ENCODE results near the gene MAP4K4. TPM values are rescaled to one million over a fixed set of nuclear protein-coding genes. Genes with fewer than 3 reads are reported as not detected.

The MAP4K4 gene
- total RNA-seq, 1 experiment from 2014 or later: 132 TPM

GRCh38 chr2:101895039-101895438 is 197.5 kb downstream of the MAP4K4 start:
- H4K8ac ChIP-seq (replicated peaks; ENCODE audit: insufficient read length, low read depth, low read length): no peak overlapping the region
- H3K4me2 ChIP-seq (ENCODE audit: insufficient read depth, insufficient read length, low read length): no peak overlapping the region

More at GRCh38 chr2:101895039-101895438, 197.5 kb downstream of the MAP4K4 start:
- H3K9me3 ChIP-seq (ENCODE audit: control insufficient read depth, low read depth, low read length): no peaks in the 10 kb centered on the region
- no peaks in the 10 kb centered on the region for H3K23me2 ChIP-seq (ENCODE audit: insufficient read length, low read depth, low read length, poor library complexity, severe bottlenecking)
- H3K9me3 Mint-ChIP-seq: peaks cover 0 to 1% of the 10 kb centered on the region in 2 experiments; a peak in 2 of 5 replicates
- H3K56ac ChIP-seq (ENCODE audit: insufficient read length, low read depth, low read length): no peak overlapping the region
- H3K18ac ChIP-seq (ENCODE audit: insufficient read length, low read depth, low read length): no peak overlapping the region
- no peak overlapping the region for H2BK15ac ChIP-seq (ENCODE audit: low read depth, low read length)
- H4K91ac ChIP-seq (ENCODE audit: insufficient read length, low read depth, low read length): no peak overlapping the region
- no peak overlapping the region for H2BK5ac ChIP-seq (ENCODE audit: insufficient read length, low read length)
- H3K23ac ChIP-seq (ENCODE audit: insufficient read length, low read depth, low read length): no peak overlapping the region
- peaks cover 30 to 46% (median 37%) of the 10 kb centered on the region in 3 experiments for H3K36me3 Mint-ChIP-seq (ENCODE audit: insufficient read depth in 1 of 3, low read depth in 3 of 3)
- no peak overlapping the region for H3K14ac ChIP-seq (ENCODE audit: insufficient read depth, low read length)
- DNase-seq: no peak
- no peak overlapping the region for H2BK120ac ChIP-seq (ENCODE audit: low read depth, low read length, poor library complexity, severe bottlenecking)
- no peak overlapping the region for H2AK5ac ChIP-seq (ENCODE audit: insufficient read length, low read length)
- no peaks in the 10 kb centered on the region for H3K27me3 Mint-ChIP-seq (ENCODE audit: low read depth)
- H3K27ac ChIP-seq (ENCODE audit: insufficient read length, low read depth, low read length): no peak overlapping the region
- H3K9ac ChIP-seq (ENCODE audit: extremely low read depth, insufficient read length, low read length): no peak overlapping the region
- no peaks in the 10 kb centered on the region for H4K20me1 ChIP-seq (ENCODE audit: control insufficient read depth, insufficient read depth, insufficient read length)
- H3K27ac Mint-ChIP-seq: peak overlapping the region in 2 of 3 experiments; percentile 61 to 82; a peak in 1 of 7 replicates
- H3K27me3 ChIP-seq (ENCODE audit: insufficient read depth, low read length): no peaks in the 10 kb centered on the region
- H3K4me1 Mint-ChIP-seq: peaks cover 32 to 45% of the 10 kb centered on the region in 2 experiments
- H3K79me2 ChIP-seq (ENCODE audit: insufficient read depth, low read length): no peaks in the 10 kb centered on the region
- no peak overlapping the region for H4K5ac ChIP-seq (ENCODE audit: insufficient read length, low read depth, low read length)
- no peak overlapping the region for H2BK20ac ChIP-seq (ENCODE audit: low read depth, low read length, poor library complexity, severe bottlenecking)
- no peak overlapping the region; a peak in 2 of 5 replicates for H3K4me3 Mint-ChIP-seq
- no CpG with 5 or more reads among the region's 7 CpGs for WGBS (ENCODE audit: extremely low coverage, insufficient read length, low lambda C conversion rate)
- H3K4ac ChIP-seq (ENCODE audit: low read depth, low read length): no peak overlapping the region
- TF ChIP-seq CTCF (conservative IDR thresholded peaks at IDR 0.05): no peak
- no peak overlapping the region for H3T11ph ChIP-seq (ENCODE audit: low read length)
- H3K4me1 ChIP-seq (ENCODE audit: insufficient read depth, low read length): peaks cover 9% of the 10 kb centered on the region; the same call in 1 of the 2 replicates
- H3K79me1 ChIP-seq (ENCODE audit: insufficient read depth, low read depth, low read length, poor library complexity, severe bottlenecking): no peaks in the 10 kb centered on the region
- H2AFZ ChIP-seq (ENCODE audit: low read length): no peak overlapping the region
- no peak overlapping the region for H2BK12ac ChIP-seq (ENCODE audit: insufficient read length, low read depth, low read length)

Measured in H9 (cell line).